GM12891 (cell line): ENCODE measurements around the gene SPRING1.

Experiments used
- POLR2A ChIP-seq: IDR thresholded peaks from 2 replicates; pipeline ENCODE4 v1.6.1; 2011; ENCODE audit warnings: low read depth, low read length, control low read depth
- POLR2AphosphoS5 ChIP-seq: IDR thresholded peaks from 2 replicates; pipeline ENCODE4 v1.6.1; 2011; ENCODE audit warnings: low read depth, low read length, control low read depth
- SPI1 ChIP-seq: IDR thresholded peaks from 2 replicates; pipeline ENCODE4 v1.6.1; 2011; ENCODE audit warnings: low read depth, low read length, control low read depth
- TAF1 ChIP-seq: IDR thresholded peaks from 2 replicates; pipeline ENCODE4 v1.6.1; 2011; ENCODE audit warnings: low read depth, low read length, control low read depth

- TF ChIP-seq POLR2A (no peak), TAF1 (no peak), POLR2AphosphoS5 (no peak), SPI1 (no peak)
Measured at GRCh38 chr12:116689979-116690744, 47.7 kb downstream of the SPRING1 start.
